Endothelial cell (in vitro differentiated cells): ENCODE data around the gene NUDT16L1. TPM values are rescaled to one million over a fixed set of nuclear protein-coding genes. Genes with fewer than 3 reads are reported as not detected.

ENCODE experiments used
- DNase-seq: peaks from one replicate; pipeline ENCODE4 v3.0.0; 2021; ENCODE audit warnings: low spot score
- H3K27ac Mint-ChIP-seq: one replicate; pipeline ENCODE4 v1.8.0; 2021; ENCODE audit warnings: mixed read lengths, inconsistent platforms; ENCODE audit not compliant: unreplicated experiment
- H3K27me3 Mint-ChIP-seq: one replicate; pipeline ENCODE4 v1.8.0; 2021; ENCODE audit warnings: mild to moderate bottlenecking, moderate library complexity, mixed read lengths, inconsistent platforms; ENCODE audit not compliant: unreplicated experiment
- H3K36me3 Mint-ChIP-seq: one replicate; pipeline ENCODE4 v1.8.0; 2021; ENCODE audit warnings: mild to moderate bottlenecking, low read depth, mixed read lengths, inconsistent platforms; ENCODE audit not compliant: unreplicated experiment
- H3K4me1 Mint-ChIP-seq: one replicate; pipeline ENCODE4 v1.8.0; 2021; ENCODE audit warnings: mild to moderate bottlenecking, mixed read lengths, inconsistent platforms; ENCODE audit not compliant: unreplicated experiment
- H3K4me3 Mint-ChIP-seq: one replicate; pipeline ENCODE4 v1.8.0; 2021; ENCODE audit warnings: mild to moderate bottlenecking, mixed read lengths, inconsistent platforms; ENCODE audit not compliant: unreplicated experiment
- H3K9me3 Mint-ChIP-seq: one replicate; pipeline ENCODE4 v1.8.0; 2021; ENCODE audit warnings: mixed read lengths, inconsistent platforms; ENCODE audit not compliant: unreplicated experiment
- total RNA-seq: library from RNA; stranded (reverse); fragmentation: NEBNext Ultra II Directional; extraction: Animal tissue kit (Norgen Biotek cat#: 25700); gene quantifications from one replicate; pipeline ENCODE4 v1.2.1, GENCODE V29; 2021; ENCODE audit not compliant: unreplicated experiment
- TF ChIP-seq, protein P1 (sequence below): fragments of 200-600 bp; sonication (generic); IDR thresholded peaks from one replicate; pipeline ENCODE4 v1.5.0; 2021; ENCODE audit warnings: antibody characterized with exemption; ENCODE audit not compliant: unreplicated experiment

Gene NUDT16L1
- total RNA-seq, 1 donor from 2014 or later, result 43.1 TPM

DNA sequence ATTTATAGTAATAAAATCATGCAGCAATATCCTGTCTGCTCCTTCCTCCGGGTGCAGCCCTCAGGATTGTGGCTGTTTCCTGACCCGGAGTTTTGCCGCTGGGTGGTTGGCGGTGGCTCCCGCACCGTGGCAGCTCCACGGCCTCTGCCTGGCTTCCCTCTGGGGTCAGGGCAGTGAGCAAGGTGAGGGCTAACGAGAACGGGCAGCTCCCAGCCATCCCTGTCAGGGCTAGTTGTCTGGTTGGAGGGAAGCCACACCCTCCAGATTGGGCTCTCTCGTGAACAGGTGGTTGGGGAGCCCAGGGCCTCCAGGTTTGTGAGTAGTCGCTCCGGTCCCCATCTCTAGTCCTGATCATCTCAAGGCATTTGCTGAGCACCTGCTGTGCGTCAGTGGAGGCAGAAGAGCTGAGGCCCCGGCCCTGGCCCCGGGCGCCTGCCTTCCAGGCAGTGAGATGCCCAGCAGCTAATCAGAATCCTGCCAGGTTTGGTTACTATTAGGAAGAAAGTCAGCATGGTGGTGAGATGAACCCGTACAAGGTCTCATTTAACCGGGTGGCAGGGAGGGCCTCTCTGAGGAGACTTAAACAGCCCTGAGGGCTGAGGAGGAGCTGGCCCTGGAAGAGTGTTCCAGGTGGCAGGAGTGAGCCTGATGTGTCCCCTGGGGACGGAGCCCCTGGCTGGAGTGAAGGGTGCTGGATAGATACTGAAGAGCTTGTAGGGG is 2.3 kb upstream of the NUDT16L1 start:
- H3K9me3 Mint-ChIP-seq, result no peaks in the 10 kb centered on the region
- H3K27ac Mint-ChIP-seq, result no peak overlapping the region
- H3K4me1 Mint-ChIP-seq, result no peaks in the 10 kb centered on the region
- H3K4me3 Mint-ChIP-seq, result peak overlapping the region; percentile 51
- DNase-seq, result no peak
- TF ChIP-seq, protein P1, sequence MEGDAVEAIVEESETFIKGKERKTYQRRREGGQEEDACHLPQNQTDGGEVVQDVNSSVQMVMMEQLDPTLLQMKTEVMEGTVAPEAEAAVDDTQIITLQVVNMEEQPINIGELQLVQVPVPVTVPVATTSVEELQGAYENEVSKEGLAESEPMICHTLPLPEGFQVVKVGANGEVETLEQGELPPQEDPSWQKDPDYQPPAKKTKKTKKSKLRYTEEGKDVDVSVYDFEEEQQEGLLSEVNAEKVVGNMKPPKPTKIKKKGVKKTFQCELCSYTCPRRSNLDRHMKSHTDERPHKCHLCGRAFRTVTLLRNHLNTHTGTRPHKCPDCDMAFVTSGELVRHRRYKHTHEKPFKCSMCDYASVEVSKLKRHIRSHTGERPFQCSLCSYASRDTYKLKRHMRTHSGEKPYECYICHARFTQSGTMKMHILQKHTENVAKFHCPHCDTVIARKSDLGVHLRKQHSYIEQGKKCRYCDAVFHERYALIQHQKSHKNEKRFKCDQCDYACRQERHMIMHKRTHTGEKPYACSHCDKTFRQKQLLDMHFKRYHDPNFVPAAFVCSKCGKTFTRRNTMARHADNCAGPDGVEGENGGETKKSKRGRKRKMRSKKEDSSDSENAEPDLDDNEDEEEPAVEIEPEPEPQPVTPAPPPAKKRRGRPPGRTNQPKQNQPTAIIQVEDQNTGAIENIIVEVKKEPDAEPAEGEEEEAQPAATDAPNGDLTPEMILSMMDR, result no peak
- peaks cover 13% of the 10 kb centered on the region for H3K27me3 Mint-ChIP-seq
- H3K36me3 Mint-ChIP-seq, result peaks cover 11% of the 10 kb centered on the region

DNA sequence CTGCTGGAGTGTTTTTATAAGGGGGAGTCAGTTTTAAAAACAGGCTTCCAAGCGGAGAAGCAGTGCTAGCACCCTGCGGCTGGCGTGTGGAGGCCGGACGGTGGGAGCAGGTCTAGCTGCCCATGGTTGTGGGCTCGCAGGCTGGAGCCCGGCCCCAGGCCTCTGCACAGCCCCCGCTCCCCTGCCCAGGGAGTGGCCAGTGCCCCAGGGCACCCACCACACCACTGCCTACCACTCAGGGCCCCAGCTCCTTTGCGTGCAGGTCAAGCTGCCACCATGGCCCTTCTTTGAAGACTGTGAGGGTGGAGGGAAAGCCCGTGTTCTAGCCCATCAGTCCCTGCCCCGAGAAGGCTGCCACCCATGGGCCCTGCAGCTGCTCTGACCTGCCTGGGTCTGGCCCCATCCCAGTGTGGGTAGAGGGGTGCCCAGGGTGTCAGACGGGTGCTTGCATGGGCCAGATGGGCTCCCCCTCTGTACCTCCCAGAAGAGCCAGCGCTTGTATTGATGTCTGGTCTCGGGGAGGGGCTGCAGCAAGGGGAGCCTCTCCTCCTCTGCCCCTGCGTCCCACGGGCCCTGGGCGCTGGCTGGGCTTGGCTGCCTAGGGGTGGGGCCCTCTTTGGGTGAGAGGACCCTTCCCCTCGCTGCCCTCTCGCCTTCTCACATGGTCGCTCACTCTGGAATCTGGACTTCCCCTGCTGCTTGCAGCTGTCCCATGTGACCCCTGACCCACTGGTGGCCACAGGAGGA is 1.5 kb upstream of the NUDT16L1 start:
- H3K4me3 Mint-ChIP-seq, result no peak overlapping the region
- TF ChIP-seq, protein P1, result no peak
- peaks cover 13% of the 10 kb centered on the region for H3K27me3 Mint-ChIP-seq
- no peak overlapping the region for H3K27ac Mint-ChIP-seq
- H3K9me3 Mint-ChIP-seq, result no peaks in the 10 kb centered on the region
- peaks cover 10% of the 10 kb centered on the region for H3K36me3 Mint-ChIP-seq
- DNase-seq, result no peak
- H3K4me1 Mint-ChIP-seq, result no peaks in the 10 kb centered on the region

DNA sequence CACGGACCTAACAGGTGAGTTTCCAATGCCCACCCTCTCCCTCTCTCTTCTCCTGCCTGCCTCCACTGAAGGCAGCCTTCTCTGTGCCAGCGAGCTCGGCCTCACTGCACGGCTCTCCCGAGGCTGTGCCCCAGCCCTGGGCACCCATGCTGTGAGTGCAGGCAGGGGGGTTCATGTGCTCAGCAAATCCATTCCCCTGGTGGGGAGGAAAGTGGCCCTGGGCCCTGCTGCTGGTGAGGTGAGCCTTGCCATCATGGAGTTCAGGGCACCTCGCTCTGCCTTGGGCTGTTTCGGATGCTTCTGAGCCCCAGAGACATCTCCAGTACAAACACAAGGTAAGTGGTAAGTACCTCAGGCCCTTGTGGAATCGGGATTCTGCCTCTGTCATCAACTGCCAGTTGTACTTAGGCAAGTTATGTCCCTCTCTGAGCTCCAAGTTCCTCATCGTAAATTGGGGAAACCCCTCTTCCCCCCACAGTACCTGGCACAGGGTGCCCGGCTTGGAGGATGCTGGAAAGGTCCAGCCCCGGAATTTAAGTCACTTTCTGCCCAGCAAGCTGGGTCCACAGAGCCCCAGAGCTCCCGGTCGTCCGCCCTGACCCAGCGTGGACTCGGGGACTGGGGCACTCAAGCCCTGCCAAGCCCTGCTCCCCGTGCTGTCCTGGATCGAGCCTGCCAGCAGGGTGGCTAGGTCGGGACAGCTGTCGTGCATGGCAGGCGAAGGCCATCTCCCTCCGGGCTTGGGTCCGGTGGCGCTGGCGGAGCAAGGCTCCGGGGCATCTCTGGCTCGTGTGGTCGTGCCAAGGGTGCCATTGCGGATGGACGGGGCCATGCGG is 684 bp upstream of the NUDT16L1 start:
- Mint-ChIP-seq H3K36me3 (peaks cover 2% of the 10 kb centered on the region), H3K4me3 (peak overlapping the region; percentile 77), H3K9me3 (no peaks in the 10 kb centered on the region), H3K4me1 (no peaks in the 10 kb centered on the region), H3K27me3 (peaks cover 11% of the 10 kb centered on the region), H3K27ac (no peak overlapping the region)
- DNase-seq, result no peak
- TF ChIP-seq, protein P1, result no peak

- TF ChIP-seq, protein P1, result no peak
- H3K36me3 Mint-ChIP-seq, result no peaks in the 10 kb centered on the region
- peaks cover 11% of the 10 kb centered on the region for H3K27me3 Mint-ChIP-seq
- no peak overlapping the region for H3K27ac Mint-ChIP-seq
- no peaks in the 10 kb centered on the region for H3K9me3 Mint-ChIP-seq
- H3K4me1 Mint-ChIP-seq, result no peaks in the 10 kb centered on the region
- peak overlapping the region; percentile 93 for H3K4me3 Mint-ChIP-seq
- DNase-seq, result peak; percentile 35
Observed at GRCh38 chr16:4693956-4694641, 737 bp downstream of the NUDT16L1 start.
